ENCODE data around the gene RLN3. TPM values are rescaled to one million over a fixed set of nuclear protein-coding genes. Genes with fewer than 3 reads are reported as not detected.

RLN3 gene
- total and polyA plus RNA-seq, 9 of the 15 experiments (the other 6 are each of a cell fraction or from before 2014, with no cell fraction given) = 0.31 to 1.2 (median 0.71) TPM; not detected in 6

DNA sequence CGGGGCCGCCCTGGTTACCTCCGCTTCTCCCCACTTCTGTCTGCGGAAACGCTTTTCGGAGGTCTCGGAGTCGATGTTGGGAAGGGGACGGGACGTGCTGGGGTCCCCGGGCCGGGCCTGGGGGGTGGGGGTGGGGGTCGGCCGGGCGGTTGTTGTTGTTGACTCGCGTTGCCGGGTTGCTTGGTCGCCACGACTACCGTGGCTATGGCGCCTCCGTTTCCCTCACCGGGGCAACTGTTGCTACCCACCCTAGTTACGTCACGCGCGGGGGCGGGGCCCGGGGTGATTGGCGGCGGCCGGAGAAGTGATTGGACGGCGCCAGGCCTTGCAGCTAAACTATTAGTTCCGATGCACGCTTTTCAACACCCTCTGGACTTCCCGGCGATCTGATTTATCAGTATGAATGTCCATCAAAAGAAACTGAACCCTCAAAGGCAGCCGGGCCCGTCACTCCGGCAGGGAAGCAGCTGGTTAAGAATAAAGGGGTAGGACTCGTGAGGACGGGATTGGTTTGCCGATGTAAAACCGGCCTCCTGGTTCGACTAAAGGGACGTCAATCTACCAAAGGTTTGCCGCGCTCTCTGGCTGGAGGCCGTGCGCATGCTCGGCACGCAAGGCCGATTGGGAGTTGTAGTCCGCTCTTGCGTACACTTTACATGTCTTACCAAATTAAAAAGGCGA is 21.7 kb upstream of the RLN3 start, which contains the start of gene RFX1 (continued):
- TF ChIP-seq RBM15 (IDR thresholded peaks at IDR 0.05; ENCODE audit: insufficient read depth, low read length) (no peak), GTF2F1 (IDR thresholded peaks at IDR 0.05; ENCODE audit: low read depth, low read length) (no peak), GABPB1 (CRISPR knock-in tag; IDR thresholded peaks at IDR 0.05) (no peak), HLTF (IDR thresholded peaks at IDR 0.05) (no peak), MCM7 (IDR thresholded peaks at IDR 0.05) (no peak), ZC3H4 (CRISPR knock-in tag; IDR thresholded peaks at IDR 0.05; ENCODE audit: borderline replicate concordance) (peak; percentile 93), POLR2AphosphoS5 (IDR thresholded peaks at IDR 0.05; ENCODE audit: control insufficient read depth, insufficient read depth, low read depth, low read length) (no peak), STAT5A (IDR thresholded peaks at IDR 0.05; ENCODE audit: borderline replicate concordance, low read length) (no peak), CBX3 (IDR thresholded peaks at IDR 0.05; ENCODE audit: borderline replicate concordance in 1 of 2, low read length in 2 of 2) (no peak), ZNF668 (CRISPR knock-in tag; IDR thresholded peaks at IDR 0.05) (no peak), SAP30 (IDR thresholded peaks at IDR 0.05; ENCODE audit: borderline replicate concordance, insufficient read depth, low read depth, low read length, poor library complexity, severe bottlenecking) (no peak), CBX5 (IDR thresholded peaks at IDR 0.05; ENCODE audit: borderline replicate concordance, low read depth) (no peak), NFE2L1 (tag; IDR thresholded peaks at IDR 0.05; ENCODE audit: borderline replicate concordance, low read depth) (no peak), KAT2B (IDR thresholded peaks at IDR 0.05; ENCODE audit: low read depth, low read length) (no peak), ZNF444 (CRISPR knock-in tag; IDR thresholded peaks at IDR 0.05) (no peak), ZNF224 (CRISPR knock-in tag; IDR thresholded peaks at IDR 0.05) (no peak)
- TF ChIP-seq, protein P1, sequence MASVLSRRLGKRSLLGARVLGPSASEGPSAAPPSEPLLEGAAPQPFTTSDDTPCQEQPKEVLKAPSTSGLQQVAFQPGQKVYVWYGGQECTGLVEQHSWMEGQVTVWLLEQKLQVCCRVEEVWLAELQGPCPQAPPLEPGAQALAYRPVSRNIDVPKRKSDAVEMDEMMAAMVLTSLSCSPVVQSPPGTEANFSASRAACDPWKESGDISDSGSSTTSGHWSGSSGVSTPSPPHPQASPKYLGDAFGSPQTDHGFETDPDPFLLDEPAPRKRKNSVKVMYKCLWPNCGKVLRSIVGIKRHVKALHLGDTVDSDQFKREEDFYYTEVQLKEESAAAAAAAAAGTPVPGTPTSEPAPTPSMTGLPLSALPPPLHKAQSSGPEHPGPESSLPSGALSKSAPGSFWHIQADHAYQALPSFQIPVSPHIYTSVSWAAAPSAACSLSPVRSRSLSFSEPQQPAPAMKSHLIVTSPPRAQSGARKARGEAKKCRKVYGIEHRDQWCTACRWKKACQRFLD (CRISPR knock-in tag; IDR thresholded peaks at IDR 0.05) = no peak
- TF ChIP-seq, protein P2, sequence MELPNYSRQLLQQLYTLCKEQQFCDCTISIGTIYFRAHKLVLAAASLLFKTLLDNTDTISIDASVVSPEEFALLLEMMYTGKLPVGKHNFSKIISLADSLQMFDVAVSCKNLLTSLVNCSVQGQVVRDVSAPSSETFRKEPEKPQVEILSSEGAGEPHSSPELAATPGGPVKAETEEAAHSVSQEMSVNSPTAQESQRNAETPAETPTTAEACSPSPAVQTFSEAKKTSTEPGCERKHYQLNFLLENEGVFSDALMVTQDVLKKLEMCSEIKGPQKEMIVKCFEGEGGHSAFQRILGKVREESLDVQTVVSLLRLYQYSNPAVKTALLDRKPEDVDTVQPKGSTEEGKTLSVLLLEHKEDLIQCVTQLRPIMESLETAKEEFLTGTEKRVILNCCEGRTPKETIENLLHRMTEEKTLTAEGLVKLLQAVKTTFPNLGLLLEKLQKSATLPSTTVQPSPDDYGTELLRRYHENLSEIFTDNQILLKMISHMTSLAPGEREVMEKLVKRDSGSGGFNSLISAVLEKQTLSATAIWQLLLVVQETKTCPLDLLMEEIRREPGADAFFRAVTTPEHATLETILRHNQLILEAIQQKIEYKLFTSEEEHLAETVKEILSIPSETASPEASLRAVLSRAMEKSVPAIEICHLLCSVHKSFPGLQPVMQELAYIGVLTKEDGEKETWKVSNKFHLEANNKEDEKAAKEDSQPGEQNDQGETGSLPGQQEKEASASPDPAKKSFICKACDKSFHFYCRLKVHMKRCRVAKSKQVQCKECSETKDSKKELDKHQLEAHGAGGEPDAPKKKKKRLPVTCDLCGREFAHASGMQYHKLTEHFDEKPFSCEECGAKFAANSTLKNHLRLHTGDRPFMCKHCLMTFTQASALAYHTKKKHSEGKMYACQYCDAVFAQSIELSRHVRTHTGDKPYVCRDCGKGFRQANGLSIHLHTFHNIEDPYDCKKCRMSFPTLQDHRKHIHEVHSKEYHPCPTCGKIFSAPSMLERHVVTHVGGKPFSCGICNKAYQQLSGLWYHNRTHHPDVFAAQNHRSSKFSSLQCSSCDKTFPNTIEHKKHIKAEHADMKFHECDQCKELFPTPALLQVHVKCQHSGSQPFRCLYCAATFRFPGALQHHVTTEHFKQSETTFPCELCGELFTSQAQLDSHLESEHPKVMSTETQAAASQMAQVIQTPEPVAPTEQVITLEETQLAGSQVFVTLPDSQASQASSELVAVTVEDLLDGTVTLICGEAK (IDR thresholded peaks at IDR 0.05) = peak; percentile 78
- TF ChIP-seq, protein P2 (CRISPR knock-in tag; IDR thresholded peaks at IDR 0.05) = no peak

Data from K562 (cell line).